Measurements from ENCODE around the gene PREX1. TPM values are rescaled to one million over a fixed set of nuclear protein-coding genes. Genes with fewer than 3 reads are reported as not detected.

The PREX1 gene
- total and polyA plus RNA-seq, 2 donors (not counting 3 experiments of a cell fraction or from before 2014, with no cell fraction given), result 51.3 to 72.9 TPM

DNA sequence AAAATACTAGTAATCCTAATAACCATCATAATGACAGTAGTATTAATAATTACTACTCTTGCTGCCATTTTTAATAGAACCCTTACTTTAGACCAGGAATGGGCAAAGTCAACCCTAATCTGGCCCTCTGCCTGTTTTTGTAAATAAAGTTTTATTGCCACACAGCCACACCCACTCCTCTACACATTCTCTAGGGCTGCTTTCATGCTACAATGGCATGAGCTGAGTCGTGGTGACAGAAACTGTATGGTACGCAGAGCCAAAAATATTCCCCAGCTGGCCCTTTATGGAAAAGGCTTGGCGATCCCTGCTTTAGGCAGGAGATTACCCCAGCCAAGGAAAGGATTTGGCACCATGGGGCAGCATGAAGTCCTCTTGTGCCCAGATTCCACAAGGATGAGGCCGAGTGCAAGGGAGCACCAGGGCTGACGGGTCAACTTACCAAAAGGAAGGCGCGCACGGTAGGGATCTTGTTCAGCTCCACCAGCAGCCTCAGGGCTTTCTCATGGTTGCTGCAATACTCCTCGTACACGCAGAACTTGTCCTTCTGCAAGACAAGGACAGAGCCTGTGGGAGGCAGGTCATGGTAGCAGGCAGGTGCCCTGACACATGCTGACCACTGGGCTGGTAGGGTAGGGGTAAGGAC, 93.6 kb downstream of the PREX1 start:
- Histone ChIP-seq H3K4me3 (replicated peaks in 1 of 3; ENCODE audit: insufficient read depth in 1 of 3, low read depth in 1 of 3, low read length in 3 of 3) (no peak overlapping the region), H3K9me3 (replicated peaks; ENCODE audit: control insufficient read depth, insufficient read depth, low read length) (no peaks in the 10 kb centered on the region), H3K36me3 (ENCODE audit: control insufficient read depth in 2 of 2, extremely low read depth in 1 of 2, insufficient read depth in 2 of 2, low read length in 2 of 2) (peaks cover 4 to 17% of the 10 kb centered on the region in 2 experiments), H3K27me3 (ENCODE audit: control insufficient read depth in 2 of 2, insufficient read depth in 2 of 2, low read length in 2 of 2) (no peaks in the 10 kb centered on the region), H3K9ac (replicated peaks; ENCODE audit: extremely low read depth, insufficient read depth, low read length) (no peak overlapping the region), H4K20me1 (replicated peaks; ENCODE audit: control insufficient read depth, extremely low read depth, insufficient read depth, low read length) (no peaks in the 10 kb centered on the region), H3K4me1 (ENCODE audit: control insufficient read depth, extremely low read depth, insufficient read depth, low read length) (peaks cover 19% of the 10 kb centered on the region), H3K79me2 (ENCODE audit: control insufficient read depth, insufficient read depth, low read length) (peaks cover 27% of the 10 kb centered on the region), H2AFZ (ENCODE audit: low read depth, low read length) (no peak overlapping the region), H3K27ac (ENCODE audit: insufficient read depth, low read depth, low read length) (no peak overlapping the region), H3K9me1 (replicated peaks; ENCODE audit: control insufficient read depth, extremely low read depth, insufficient read depth, low read length) (no peaks in the 10 kb centered on the region), H3K4me2 (ENCODE audit: insufficient read depth, low read length) (no peak overlapping the region)
- FAIRE-seq (no peak), DNase-seq (ENCODE audit: low read depth, low spot score) (no peak)
- TF ChIP-seq MYC (IDR thresholded peaks at IDR 0.05; ENCODE audit: low read depth, low read length) (no peak), GATA2 (IDR thresholded peaks at IDR 0.05; ENCODE audit: insufficient read depth, insufficient read length, low read depth, low read length) (no peak), POLR2A (IDR thresholded peaks at IDR 0.05; ENCODE audit: low read depth, low read length) (no peak), FOS (IDR thresholded peaks at IDR 0.05; ENCODE audit: borderline replicate concordance, insufficient read depth, low read length) (no peak), JUN (IDR thresholded peaks at IDR 0.05; ENCODE audit: borderline replicate concordance, insufficient read depth, insufficient read length, low read depth) (no peak), POLR2AphosphoS5 (IDR thresholded peaks at IDR 0.05; ENCODE audit: insufficient read depth, low read depth, low read length) (no peak), EZH2 (IDR thresholded peaks at IDR 0.05; ENCODE audit: borderline replicate concordance, low read depth, low read length, severe bottlenecking) (no peak)
- TF ChIP-seq, protein P1, sequence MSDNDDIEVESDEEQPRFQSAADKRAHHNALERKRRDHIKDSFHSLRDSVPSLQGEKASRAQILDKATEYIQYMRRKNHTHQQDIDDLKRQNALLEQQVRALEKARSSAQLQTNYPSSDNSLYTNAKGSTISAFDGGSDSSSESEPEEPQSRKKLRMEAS (IDR thresholded peaks at IDR 0.05; ENCODE audit: insufficient read depth, insufficient read length), result no peak
- TF ChIP-seq, protein P2, sequence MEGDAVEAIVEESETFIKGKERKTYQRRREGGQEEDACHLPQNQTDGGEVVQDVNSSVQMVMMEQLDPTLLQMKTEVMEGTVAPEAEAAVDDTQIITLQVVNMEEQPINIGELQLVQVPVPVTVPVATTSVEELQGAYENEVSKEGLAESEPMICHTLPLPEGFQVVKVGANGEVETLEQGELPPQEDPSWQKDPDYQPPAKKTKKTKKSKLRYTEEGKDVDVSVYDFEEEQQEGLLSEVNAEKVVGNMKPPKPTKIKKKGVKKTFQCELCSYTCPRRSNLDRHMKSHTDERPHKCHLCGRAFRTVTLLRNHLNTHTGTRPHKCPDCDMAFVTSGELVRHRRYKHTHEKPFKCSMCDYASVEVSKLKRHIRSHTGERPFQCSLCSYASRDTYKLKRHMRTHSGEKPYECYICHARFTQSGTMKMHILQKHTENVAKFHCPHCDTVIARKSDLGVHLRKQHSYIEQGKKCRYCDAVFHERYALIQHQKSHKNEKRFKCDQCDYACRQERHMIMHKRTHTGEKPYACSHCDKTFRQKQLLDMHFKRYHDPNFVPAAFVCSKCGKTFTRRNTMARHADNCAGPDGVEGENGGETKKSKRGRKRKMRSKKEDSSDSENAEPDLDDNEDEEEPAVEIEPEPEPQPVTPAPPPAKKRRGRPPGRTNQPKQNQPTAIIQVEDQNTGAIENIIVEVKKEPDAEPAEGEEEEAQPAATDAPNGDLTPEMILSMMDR (IDR thresholded peaks at IDR 0.05; ENCODE audit: extremely low read depth in 1 of 2, insufficient read depth in 1 of 2, low read depth in 1 of 2, low read length in 2 of 2), result no peak
- intact Hi-C loops (cut with micrococcal nuclease), result no loop called here
- ChIA-PET POLR2A (no interaction called here), CTCF (interaction anchor here (1.6 kb wide), 1 partner anchor 77 kb away, joined by 4 read pairs; no protein-coding TSS in a partner anchor)
- no TSS peak for BruUV-seq (replicated peaks)
- dilution Hi-C loops (cut with MboI; ENCODE audit: extremely low pct_ligation_motif_present, low sequenced_read_pairs), result no loop called here
